Measurements from ENCODE around the gene TMEM125.

The TMEM125 gene

DNA sequence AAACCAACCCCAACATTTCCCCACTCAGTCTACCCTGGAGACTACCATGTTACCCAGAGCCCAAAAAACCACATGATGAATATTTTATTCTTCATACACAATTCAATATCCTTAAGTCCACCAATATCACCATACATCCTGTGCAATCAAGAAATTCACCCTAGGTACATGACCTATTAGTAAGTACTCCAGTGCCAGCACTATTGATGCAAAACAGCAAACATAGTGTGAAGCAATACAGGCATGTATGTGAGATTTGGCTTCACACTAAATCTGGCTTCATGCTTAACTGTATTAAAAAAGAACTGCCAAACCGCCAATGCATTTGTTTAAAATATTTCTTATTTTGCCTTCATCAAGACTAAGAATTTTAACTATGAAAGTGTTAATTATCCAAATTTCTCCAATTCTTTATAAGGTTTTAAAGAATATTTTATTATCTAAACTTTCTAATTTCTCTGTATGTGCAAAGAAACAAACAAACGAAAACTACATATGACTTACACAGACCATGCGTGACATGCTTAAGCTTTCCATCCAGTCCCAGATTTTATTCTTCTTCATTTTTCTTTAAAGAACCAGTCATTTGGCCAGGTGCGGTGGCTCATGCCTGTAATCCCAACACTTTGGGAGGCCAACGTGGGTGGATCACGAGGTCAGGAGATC lies 22.4 kb upstream of the TMEM125 start:
- no peak for DNase-seq

- no peak for DNase-seq
Observed at GRCh38 chr1:43250351-43250761, 19.4 kb upstream of the TMEM125 start.

DNA sequence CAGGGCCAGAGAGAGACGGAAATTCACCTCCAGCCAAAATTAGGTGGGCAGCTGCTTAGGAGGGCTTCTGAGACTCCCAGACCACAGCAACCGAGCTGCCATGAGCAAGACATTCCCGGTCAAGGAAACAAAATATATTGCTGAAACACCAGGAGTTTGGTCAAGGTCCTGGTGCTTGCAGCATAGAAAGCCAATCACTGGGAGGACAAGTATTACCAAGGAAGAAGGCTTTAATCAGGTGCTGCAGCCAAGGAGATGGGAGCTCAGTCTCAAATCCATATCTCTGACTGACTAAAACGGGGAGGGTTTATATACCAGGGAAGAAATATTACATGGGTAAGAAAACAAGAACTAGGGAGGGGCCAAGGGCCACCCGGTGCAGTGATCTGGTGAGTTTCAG lies 18.8 kb upstream of the TMEM125 start:
- no peak for DNase-seq

- no peak for DNase-seq
Observed at GRCh38 chr1:43252225-43252624, 17.6 kb upstream of the TMEM125 start.

- no peak for DNase-seq
Observed at GRCh38 chr1:43253173-43253572, 16.6 kb upstream of the TMEM125 start.

DNA sequence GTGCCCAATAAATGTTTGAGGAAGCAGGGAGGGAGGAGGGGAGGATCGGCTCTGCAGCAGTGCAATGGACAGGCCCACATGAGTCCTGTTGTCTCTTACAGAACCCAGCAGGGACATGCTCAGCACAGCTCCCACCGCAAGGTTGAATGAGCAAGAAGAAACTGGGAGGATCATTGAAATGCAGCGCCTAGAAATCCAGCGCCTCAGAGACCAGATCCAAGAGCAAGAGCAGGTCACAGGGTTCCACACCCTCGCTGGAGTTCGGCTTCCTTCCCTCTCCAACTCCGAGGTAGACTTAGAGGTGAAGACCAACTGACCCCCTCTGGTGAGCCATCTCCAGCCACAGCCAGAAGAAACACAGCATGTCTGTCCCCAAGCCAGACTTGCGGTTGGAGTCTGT lies 15.9 kb upstream of the TMEM125 start:
- DNase-seq: no peak

DNA sequence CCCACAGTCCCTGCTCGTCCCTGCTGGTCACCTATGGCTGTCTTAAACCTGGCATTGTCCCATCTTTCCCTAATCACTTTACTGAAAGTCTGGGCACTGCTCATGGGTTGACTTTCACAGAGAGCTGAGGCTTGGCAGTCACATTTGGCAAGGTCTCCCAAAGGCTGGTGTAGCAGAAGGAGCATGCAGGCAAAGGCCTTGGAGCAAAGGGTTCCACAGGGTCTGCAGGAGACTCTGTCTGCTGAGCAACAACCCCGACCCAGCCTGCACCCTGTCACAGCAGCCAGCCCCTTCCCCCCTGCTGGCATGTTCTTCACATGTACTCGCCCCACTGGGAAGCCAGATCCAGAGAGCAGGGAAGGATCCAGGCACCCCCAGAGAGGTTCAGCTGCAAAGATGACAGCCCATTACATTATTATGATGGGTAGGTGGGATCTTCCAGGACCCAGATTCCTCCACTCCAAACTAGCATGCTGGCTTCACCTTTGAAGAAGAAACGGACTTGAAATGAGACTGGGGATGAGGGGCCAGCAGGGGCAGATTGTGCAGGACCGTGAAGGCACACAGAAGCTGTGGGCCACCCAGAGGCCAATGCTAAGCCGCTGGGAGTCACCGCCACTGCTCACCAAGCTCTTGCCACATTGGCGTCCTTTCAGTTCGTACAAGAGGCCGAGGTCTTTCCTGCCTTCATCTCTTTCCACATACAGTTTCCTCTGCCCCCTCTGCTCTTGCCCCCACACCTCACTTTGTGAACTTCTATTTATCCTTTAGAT lies 14.2 kb upstream of the TMEM125 start:
- no peak for DNase-seq

DNA sequence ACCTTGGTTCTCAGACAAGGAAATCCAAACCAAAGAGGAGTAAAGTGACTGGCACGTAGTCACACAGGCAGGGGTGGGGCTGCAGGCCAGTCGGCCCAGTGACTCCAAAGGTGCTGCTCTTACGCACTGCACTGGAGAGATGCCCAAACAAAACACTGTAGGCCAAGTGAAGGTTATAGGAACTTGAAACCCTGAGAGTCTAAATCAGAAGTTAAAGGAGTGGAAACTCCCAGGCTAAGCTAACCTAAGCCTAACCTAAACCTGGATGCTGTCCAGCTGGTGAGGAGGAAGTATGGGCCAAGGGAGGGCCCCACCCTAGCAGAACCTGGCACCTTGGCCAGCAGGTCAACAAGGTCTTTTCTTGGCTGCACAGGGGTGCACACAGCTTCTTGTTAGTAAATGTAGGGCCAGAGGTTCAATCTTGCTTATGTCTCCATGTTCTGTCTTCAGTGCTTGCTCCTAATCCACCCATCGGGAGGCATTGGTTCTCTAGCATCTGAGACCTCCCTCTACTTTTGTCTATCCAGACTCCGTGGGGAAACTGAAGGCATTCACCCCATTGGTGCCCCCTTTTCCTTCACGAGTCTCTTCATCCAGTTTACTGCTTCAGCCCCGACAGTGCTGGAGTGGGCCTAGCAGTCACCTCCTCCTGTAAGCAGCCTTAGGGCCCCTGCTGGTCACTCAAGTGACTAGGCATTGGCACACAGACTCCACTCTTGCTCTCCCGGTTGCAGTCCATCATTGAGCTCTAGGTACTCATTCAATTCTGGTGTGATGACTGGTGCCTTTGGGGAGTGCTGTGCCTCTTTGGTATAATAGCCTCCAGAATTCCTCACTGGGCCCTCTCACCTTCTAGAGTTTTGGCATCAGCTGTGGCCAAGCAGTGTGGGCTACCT lies 12.9 kb upstream of the TMEM125 start:
- no peak for DNase-seq

DNA sequence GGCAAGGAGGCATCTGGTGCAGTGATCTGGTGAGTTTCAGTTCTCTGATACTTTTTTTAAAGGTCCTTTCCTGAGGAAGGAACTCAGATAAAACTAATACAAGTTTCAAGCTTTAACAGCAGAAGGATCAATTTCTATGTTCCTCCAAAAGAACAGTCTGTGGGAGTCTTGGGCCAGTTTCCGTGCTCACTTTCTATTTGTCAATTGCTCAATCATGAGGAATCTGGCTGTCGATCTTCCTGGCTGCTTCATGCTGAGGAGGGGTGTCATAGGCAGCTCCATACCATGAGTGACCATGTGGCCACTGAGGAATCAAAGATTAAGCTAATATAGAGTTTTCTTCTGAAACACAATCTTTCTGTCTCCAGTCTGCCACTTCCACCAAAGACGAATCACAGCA lies 11.4 kb upstream of the TMEM125 start:
- DNase-seq: no peak

DNA sequence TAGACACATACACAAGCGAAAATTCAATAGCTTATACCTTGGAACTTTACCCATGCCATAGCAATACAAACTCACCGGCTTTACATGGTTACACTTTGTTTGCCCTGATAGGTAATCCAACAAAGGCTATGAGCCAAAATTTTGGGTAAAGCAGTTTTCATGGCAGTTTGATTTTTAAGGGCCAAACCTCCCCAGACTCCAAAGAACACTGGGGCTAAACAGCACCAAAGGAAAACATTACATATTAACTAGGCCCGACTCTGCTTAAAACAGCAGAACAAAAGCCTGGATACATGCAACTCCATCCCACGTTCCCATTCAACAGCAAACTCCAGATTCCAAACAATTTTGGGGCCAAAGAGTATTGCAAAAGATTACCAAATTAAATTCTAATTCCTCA lies 4.4 kb upstream of the TMEM125 start:
- DNase-seq: no peak

- no peak for DNase-seq
Observed at GRCh38 chr1:43266881-43267280, 2.9 kb upstream of the TMEM125 start.

GRCh38 chr1:43267291-43267805 lies 2.4 kb upstream of the TMEM125 start:
- DNase-seq: no peak

GRCh38 chr1:43267818-43268425 lies 1.9 kb upstream of the TMEM125 start:
- DNase-seq: no peak

GRCh38 chr1:43270421-43271095 lies 775 bp downstream of the TMEM125 start:
- no peak for DNase-seq

DNA sequence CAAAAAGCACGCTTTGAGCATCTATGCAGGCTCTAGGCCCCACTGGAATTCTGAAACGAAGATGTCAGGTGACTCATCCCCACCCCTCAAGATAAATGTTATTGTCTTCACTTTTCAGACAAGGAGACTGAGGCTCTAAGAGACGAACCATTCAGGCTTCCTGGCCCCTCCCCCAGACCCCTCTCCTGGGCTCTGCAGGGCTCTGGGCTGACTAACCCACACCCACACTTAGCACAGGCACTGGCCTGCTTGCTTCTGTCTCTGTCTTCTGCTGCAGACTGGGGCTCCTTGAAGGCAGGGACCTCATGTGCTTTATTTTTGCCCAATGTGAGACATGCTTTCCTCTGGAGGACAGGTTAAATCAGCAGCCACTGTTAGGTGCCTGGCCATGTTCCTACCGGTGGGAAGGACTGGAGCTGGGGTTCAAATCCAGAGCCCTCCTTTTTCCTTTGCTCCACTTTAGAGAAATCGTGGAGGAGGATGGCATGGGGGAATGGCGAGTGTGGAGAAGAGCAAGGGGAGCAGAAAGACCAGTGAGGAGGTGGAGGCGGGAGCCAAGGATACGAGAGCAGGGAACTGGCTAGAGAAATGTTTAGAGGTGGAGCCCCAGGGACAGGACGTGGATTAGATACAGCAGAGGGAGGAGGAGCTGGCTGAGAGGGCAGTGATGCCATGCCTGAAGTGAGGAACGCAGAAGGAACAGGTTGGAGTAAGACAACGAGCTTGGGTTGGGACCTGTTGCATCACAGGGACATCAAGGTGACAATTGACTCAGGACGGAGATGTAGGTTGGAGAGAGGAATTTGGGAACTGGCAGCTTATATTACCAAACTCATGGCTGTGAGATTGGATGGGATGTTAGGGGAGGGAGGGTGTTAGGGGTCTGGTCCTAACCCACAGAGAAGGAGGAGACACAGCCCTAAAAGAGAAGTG lies 1.7 kb downstream of the TMEM125 start:
- no peak for DNase-seq

DNA sequence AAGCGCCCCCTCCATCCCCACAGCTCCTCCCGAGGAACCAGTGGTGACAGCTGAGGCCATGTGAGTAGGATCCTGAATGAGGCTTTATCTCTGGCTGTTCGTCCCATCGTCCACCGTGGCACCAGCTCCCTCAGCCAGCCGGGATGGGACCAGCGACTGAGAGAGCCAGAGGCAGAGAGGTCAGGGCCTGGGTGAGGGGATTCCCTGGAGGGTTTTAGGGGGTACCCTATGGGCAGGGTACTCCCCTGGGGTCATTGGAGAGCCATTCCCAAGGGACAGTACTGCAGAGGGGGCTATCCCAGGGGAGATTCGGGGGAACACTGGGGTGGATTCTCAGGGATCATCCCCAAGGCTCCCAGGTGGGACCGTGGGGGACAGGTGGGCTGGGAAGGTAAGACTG lies 2.4 kb downstream of the TMEM125 start:
- DNase-seq: no peak

DNA sequence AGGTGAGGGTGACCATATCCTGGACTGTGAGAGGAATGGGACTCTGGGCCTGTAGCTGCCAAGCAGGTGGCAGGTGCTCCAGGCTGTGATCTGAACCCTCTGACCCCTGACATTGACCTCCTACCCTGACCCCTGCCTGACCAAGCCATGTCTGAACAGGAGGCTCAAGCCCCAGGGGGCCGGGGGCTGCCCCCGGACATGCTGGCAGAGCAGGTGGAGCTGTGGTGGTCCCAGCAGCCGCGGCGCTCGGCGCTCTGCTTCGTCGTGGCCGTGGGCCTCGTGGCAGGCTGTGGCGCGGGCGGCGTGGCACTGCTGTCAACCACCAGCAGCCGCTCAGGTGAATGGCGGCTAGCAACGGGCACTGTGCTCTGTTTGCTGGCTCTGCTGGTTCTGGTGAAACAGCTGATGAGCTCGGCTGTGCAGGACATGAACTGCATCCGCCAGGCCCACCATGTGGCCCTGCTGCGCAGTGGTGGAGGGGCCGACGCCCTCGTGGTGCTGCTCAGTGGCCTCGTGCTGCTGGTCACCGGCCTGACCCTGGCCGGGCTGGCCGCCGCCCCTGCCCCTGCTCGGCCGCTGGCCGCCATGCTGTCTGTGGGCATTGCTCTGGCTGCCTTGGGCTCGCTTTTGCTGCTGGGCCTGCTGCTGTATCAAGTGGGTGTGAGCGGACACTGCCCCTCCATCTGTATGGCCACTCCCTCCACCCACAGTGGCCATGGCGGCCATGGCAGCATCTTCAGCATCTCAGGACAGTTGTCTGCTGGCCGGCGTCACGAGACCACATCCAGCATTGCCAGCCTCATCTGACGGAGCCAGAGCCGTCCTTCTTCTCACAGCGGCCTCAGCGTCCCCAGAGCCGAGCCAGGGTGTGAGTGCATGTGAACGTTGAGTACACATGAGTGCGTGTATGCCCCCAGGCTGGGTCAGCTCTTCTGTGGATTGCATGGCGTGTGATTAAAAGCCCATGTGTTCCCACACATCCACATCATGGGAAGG lies 3.1 kb downstream of the TMEM125 start:
- DNase-seq: no peak

GRCh38 chr1:43273708-43274107 lies 3.9 kb downstream of the TMEM125 start:
- DNase-seq: no peak

- DNase-seq: peak; percentile 44
Observed at GRCh38 chr1:43274125-43274803, 4.5 kb downstream of the TMEM125 start.

Data from suppressor macrophage treated with lipopolysaccharide for 4 hours (primary cell).